ENCODE data around the gene ATXN1. TPM values are rescaled to one million over a fixed set of nuclear protein-coding genes. Genes with fewer than 3 reads are reported as not detected.

Gene ATXN1
- total RNA-seq, 1 donor = 48.5 TPM

- no peaks in the 10 kb centered on the region for H3K79me2 ChIP-seq (ENCODE audit: insufficient read depth, low read length)
- no peak overlapping the region for H3K27ac ChIP-seq (ENCODE audit: low read depth, low read length)
- no peak overlapping the region for H3K4me2 ChIP-seq (ENCODE audit: insufficient read depth, low read length)
- DNase-seq (ENCODE audit: insufficient read length, low spot score, missing footprints) = no peak
- H3K9me3 ChIP-seq (ENCODE audit: low read depth, low read length) = no peaks in the 10 kb centered on the region
- TF ChIP-seq CTCF (IDR thresholded peaks at IDR 0.05; ENCODE audit: extremely low read depth, low read depth, low read length) = no peak
- H3K4me3 ChIP-seq (ENCODE audit: insufficient read depth, low read length) = no peak overlapping the region
- H3K36me3 ChIP-seq (ENCODE audit: insufficient read depth, low read length) = no peaks in the 10 kb centered on the region
- H4K20me1 ChIP-seq (ENCODE audit: insufficient read depth, low read length) = no peaks in the 10 kb centered on the region
- H3K4me1 ChIP-seq (ENCODE audit: insufficient read depth, low read length) = peaks cover 8% of the 10 kb centered on the region
- no peaks in the 10 kb centered on the region for H3K27me3 ChIP-seq (ENCODE audit: insufficient read depth, low read length)
- no peak overlapping the region for H2AFZ ChIP-seq (ENCODE audit: low read length)
These were observed 478.9 kb downstream of the ATXN1 start for GRCh38 chr6:16282370-16282769.

GRCh38 chr6:16279243-16279642 is 482.0 kb downstream of the ATXN1 start:
- H3K36me3 ChIP-seq (ENCODE audit: insufficient read depth, low read length) = no peaks in the 10 kb centered on the region
- no peaks in the 10 kb centered on the region for H3K9me3 ChIP-seq (ENCODE audit: low read depth, low read length)
- no peak overlapping the region for H2AFZ ChIP-seq (ENCODE audit: low read length)
- no peaks in the 10 kb centered on the region for H3K79me2 ChIP-seq (ENCODE audit: insufficient read depth, low read length)
- peaks cover 13% of the 10 kb centered on the region for H3K4me1 ChIP-seq (ENCODE audit: insufficient read depth, low read length)
- H3K27ac ChIP-seq (ENCODE audit: low read depth, low read length) = no peak overlapping the region
- no peak for DNase-seq (ENCODE audit: insufficient read length, low spot score, missing footprints)
- no peak overlapping the region for H3K4me3 ChIP-seq (ENCODE audit: insufficient read depth, low read length)
- no peak for TF ChIP-seq CTCF (IDR thresholded peaks at IDR 0.05; ENCODE audit: extremely low read depth, low read depth, low read length)
- H3K4me2 ChIP-seq (ENCODE audit: insufficient read depth, low read length) = no peak overlapping the region
- no peaks in the 10 kb centered on the region for H4K20me1 ChIP-seq (ENCODE audit: insufficient read depth, low read length)
- no peaks in the 10 kb centered on the region for H3K27me3 ChIP-seq (ENCODE audit: insufficient read depth, low read length)

GRCh38 chr6:16278750-16279149 is 482.5 kb downstream of the ATXN1 start:
- TF ChIP-seq CTCF (IDR thresholded peaks at IDR 0.05; ENCODE audit: extremely low read depth, low read depth, low read length) = no peak
- Histone ChIP-seq H2AFZ (ENCODE audit: low read length) (no peak overlapping the region), H3K4me1 (ENCODE audit: insufficient read depth, low read length) (peaks cover 13% of the 10 kb centered on the region), H3K4me2 (ENCODE audit: insufficient read depth, low read length) (no peak overlapping the region), H3K4me3 (ENCODE audit: insufficient read depth, low read length) (no peak overlapping the region), H3K27me3 (ENCODE audit: insufficient read depth, low read length) (no peaks in the 10 kb centered on the region), H3K9me3 (ENCODE audit: low read depth, low read length) (no peaks in the 10 kb centered on the region), H3K79me2 (ENCODE audit: insufficient read depth, low read length) (no peaks in the 10 kb centered on the region), H4K20me1 (ENCODE audit: insufficient read depth, low read length) (no peaks in the 10 kb centered on the region), H3K27ac (ENCODE audit: low read depth, low read length) (no peak overlapping the region), H3K36me3 (ENCODE audit: insufficient read depth, low read length) (no peaks in the 10 kb centered on the region)
- DNase-seq (ENCODE audit: insufficient read length, low spot score, missing footprints) = no peak

- no peak for TF ChIP-seq CTCF (IDR thresholded peaks at IDR 0.05; ENCODE audit: extremely low read depth, low read depth, low read length)
- no peaks in the 10 kb centered on the region for H3K79me2 ChIP-seq (ENCODE audit: insufficient read depth, low read length)
- peak; percentile 58 for DNase-seq (ENCODE audit: insufficient read length, low spot score, missing footprints)
- no peaks in the 10 kb centered on the region for H4K20me1 ChIP-seq (ENCODE audit: insufficient read depth, low read length)
- H3K4me1 ChIP-seq (ENCODE audit: insufficient read depth, low read length) = peaks cover 17% of the 10 kb centered on the region
- H2AFZ ChIP-seq (ENCODE audit: low read length) = no peak overlapping the region
- H3K27ac ChIP-seq (ENCODE audit: low read depth, low read length) = peak overlapping the region; percentile 2
- no peaks in the 10 kb centered on the region for H3K36me3 ChIP-seq (ENCODE audit: insufficient read depth, low read length)
- H3K27me3 ChIP-seq (ENCODE audit: insufficient read depth, low read length) = no peaks in the 10 kb centered on the region
- H3K9me3 ChIP-seq (ENCODE audit: low read depth, low read length) = no peaks in the 10 kb centered on the region
- peak overlapping the region; percentile 41 for H3K4me3 ChIP-seq (ENCODE audit: insufficient read depth, low read length)
- no peak overlapping the region for H3K4me2 ChIP-seq (ENCODE audit: insufficient read depth, low read length)
These were observed 483.1 kb downstream of the ATXN1 start for GRCh38 chr6:16278048-16278724.
